ENCODE measurements around the gene CD2. TPM values are rescaled to one million over a fixed set of nuclear protein-coding genes. Genes with fewer than 3 reads are reported as not detected.
A peak's percentile ranks its signal among the peaks of the same experiment; 100 is the strongest.

The CD2 gene
- total RNA-seq, 1 experiment from 2014 or later = not detected

DNA sequence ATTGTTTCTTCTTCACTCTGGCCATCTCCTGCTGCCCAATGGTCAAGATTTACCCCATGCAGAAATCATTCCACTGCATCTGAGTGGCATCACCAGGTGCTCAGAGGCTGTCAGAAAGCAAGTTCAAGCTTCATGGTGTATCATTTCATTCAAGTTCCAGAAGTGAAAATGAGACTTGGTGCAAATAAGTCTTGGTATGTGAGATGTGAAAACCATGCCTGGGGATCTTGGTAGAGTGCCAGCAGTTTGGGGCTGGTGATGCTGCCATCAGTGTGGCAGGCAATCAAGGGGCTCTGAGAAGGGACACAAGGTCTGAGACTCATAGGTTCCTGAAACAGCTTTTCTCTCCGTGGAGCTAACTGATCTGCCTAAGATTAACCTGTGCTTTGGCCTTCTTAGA, 52.0 kb downstream of the CD2 start:
- Mint-ChIP-seq H3K27ac (ENCODE audit: low read depth, unreplicated experiment) (no peak overlapping the region), H3K27me3 (ENCODE audit: insufficient read depth, unreplicated experiment) (no peaks in the 10 kb centered on the region), H3K9me3 (ENCODE audit: unreplicated experiment) (no peaks in the 10 kb centered on the region), H3K4me1 (ENCODE audit: insufficient read depth, unreplicated experiment) (peaks cover 14% of the 10 kb centered on the region), H3K36me3 (ENCODE audit: insufficient read depth, unreplicated experiment) (no peaks in the 10 kb centered on the region), H3K4me3 (ENCODE audit: unreplicated experiment) (no peak overlapping the region)
- no TSS peak for BruUV-seq (replicated peaks)
- DNase-seq (ENCODE audit: unreplicated experiment) = no peak
- intact Hi-C loops (cut with micrococcal nuclease) = no loop called here
- TF ChIP-seq, protein P1, sequence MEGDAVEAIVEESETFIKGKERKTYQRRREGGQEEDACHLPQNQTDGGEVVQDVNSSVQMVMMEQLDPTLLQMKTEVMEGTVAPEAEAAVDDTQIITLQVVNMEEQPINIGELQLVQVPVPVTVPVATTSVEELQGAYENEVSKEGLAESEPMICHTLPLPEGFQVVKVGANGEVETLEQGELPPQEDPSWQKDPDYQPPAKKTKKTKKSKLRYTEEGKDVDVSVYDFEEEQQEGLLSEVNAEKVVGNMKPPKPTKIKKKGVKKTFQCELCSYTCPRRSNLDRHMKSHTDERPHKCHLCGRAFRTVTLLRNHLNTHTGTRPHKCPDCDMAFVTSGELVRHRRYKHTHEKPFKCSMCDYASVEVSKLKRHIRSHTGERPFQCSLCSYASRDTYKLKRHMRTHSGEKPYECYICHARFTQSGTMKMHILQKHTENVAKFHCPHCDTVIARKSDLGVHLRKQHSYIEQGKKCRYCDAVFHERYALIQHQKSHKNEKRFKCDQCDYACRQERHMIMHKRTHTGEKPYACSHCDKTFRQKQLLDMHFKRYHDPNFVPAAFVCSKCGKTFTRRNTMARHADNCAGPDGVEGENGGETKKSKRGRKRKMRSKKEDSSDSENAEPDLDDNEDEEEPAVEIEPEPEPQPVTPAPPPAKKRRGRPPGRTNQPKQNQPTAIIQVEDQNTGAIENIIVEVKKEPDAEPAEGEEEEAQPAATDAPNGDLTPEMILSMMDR (IDR thresholded peaks at IDR 0.05; ENCODE audit: unreplicated experiment) = no peak
- POLR2A ChIA-PET = no interaction called here
- CTCF ChIA-PET = no interaction called here

DNA sequence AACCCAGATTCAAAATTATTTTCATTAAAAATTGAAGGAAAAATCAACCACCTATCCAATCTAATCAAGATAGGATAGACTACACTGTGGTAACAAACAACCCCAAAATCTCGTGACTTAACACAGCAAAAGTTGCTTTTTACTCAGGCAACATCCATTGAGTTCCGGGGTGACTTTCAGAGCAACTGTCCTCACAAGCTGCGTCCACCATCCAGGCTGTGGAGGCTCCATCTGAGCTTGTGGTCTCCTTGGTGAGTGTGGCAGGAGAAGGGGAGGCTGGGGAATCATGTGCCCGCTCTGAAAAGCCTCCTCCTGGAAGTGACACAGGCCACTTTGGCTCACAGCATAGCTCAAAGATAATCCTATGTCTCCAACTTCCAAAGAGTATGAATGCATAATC, 52.4 kb downstream of the CD2 start:
- BruUV-seq (replicated peaks) = no TSS peak
- no peaks in the 10 kb centered on the region for H3K27me3 Mint-ChIP-seq (ENCODE audit: insufficient read depth, unreplicated experiment)
- H3K9me3 Mint-ChIP-seq (ENCODE audit: unreplicated experiment) = no peaks in the 10 kb centered on the region
- POLR2A ChIA-PET = interaction anchor here (0.6 to 0.7 kb wide), 2 partner anchors 36 to 69 kb away, joined by 3 read pairs; no protein-coding TSS in a partner anchor
- intact Hi-C loops (cut with micrococcal nuclease) = no loop called here
- no peaks in the 10 kb centered on the region for H3K36me3 Mint-ChIP-seq (ENCODE audit: insufficient read depth, unreplicated experiment)
- peaks cover 14% of the 10 kb centered on the region for H3K4me1 Mint-ChIP-seq (ENCODE audit: insufficient read depth, unreplicated experiment)
- CTCF ChIA-PET = no interaction called here
- DNase-seq (ENCODE audit: unreplicated experiment) = no peak
- TF ChIP-seq, protein P1 (IDR thresholded peaks at IDR 0.05; ENCODE audit: unreplicated experiment) = no peak
- H3K27ac Mint-ChIP-seq (ENCODE audit: low read depth, unreplicated experiment) = no peak overlapping the region
- no peak overlapping the region for H3K4me3 Mint-ChIP-seq (ENCODE audit: unreplicated experiment)

DNA sequence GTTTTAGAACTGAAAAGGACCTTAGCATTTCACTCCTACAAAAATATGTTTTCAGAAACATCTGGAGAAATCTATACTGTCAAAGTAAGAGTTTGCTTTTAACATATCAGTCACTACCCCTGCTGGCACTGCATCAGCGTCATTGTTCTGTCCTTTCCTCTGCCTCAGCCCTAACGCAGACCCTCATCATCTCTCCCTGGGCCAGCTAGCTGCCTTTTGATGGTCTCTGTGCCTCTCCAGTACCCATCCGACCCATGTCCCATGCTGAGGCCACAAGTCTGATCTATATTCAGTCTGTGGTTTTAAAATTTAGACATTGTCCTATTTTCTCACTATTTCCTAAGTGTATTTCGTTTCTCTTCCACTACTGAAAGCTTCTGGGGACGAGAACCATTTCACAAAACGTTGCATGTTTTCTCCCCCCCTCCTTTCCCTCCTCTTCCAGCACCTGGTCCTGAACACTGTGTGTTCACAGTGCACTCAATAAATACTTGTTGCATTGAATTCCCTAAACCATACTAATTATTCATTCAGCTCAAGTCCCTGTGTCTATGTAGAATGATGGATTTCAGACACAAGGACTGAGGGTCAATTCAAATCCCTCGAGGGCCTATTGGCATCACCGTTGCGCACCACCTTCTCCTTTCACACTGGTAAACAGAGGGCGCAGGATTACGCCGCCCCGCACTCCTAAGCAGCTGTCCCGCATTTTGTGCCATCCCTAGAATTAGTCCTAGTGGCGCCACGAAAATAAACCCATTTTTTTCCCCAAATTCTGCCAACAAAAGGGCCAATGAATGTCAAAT, 53.4 kb downstream of the CD2 start:
- ChIA-PET POLR2A (interaction anchor here (0.7 kb wide), 1 partner anchor 224 kb away, joined by 4 read pairs; no protein-coding TSS in a partner anchor), CTCF (interaction anchor here (0.6 kb wide), 1 partner anchor 147 kb away, joined by 3 read pairs; no protein-coding TSS in a partner anchor)
- no peak overlapping the region for H3K4me3 Mint-ChIP-seq (ENCODE audit: unreplicated experiment)
- intact Hi-C loops (cut with micrococcal nuclease) = no loop called here
- TF ChIP-seq, protein P1 (IDR thresholded peaks at IDR 0.05; ENCODE audit: unreplicated experiment) = no peak
- H3K4me1 Mint-ChIP-seq (ENCODE audit: insufficient read depth, unreplicated experiment) = peaks cover 14% of the 10 kb centered on the region
- no TSS peak for BruUV-seq (replicated peaks)
- H3K27ac Mint-ChIP-seq (ENCODE audit: low read depth, unreplicated experiment) = no peak overlapping the region
- no peaks in the 10 kb centered on the region for H3K36me3 Mint-ChIP-seq (ENCODE audit: insufficient read depth, unreplicated experiment)
- no peaks in the 10 kb centered on the region for H3K27me3 Mint-ChIP-seq (ENCODE audit: insufficient read depth, unreplicated experiment)
- H3K9me3 Mint-ChIP-seq (ENCODE audit: unreplicated experiment) = peaks cover 5% of the 10 kb centered on the region
- no peak for DNase-seq (ENCODE audit: unreplicated experiment)

DNA sequence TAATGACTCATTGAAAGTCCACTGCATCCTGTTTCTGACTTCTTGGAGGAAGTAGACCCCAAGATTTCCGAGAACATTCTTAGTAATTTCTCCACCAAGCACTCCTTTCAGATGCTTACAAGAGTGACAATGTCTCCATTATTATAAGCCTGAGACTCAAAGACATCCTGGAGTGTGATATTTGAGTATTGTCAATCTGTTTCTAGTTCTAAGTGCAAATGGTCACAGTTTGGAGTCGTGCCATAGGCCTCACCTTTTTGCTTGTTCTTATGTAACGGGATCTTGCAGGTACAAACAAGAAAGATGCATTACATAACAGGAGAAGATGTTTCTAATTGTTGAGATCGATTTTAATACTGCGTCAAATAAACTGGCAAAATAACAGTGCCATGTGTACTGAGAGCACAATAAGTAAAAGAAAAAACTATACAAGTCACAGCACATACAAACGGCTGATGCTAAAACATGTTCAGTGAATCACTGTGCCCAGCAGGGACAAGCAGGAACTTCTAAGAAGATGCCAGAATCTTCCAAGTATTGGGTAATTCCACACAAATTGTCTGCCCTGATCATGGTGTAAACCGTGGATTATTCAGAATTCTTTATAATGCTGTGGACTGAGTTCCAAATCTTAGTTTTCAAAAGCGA, 54.1 kb downstream of the CD2 start:
- POLR2A ChIA-PET = interaction anchor here (0.7 to 1.3 kb wide), 3 partner anchors 44 to 224 kb away, joined by 3 to 4 read pairs (median 4); no protein-coding TSS in a partner anchor
- H3K4me3 Mint-ChIP-seq (ENCODE audit: unreplicated experiment) = no peak overlapping the region
- TF ChIP-seq, protein P1 (IDR thresholded peaks at IDR 0.05; ENCODE audit: unreplicated experiment) = no peak
- no peaks in the 10 kb centered on the region for H3K27me3 Mint-ChIP-seq (ENCODE audit: insufficient read depth, unreplicated experiment)
- intact Hi-C loops (cut with micrococcal nuclease) = no loop called here
- H3K4me1 Mint-ChIP-seq (ENCODE audit: insufficient read depth, unreplicated experiment) = peaks cover 14% of the 10 kb centered on the region
- H3K36me3 Mint-ChIP-seq (ENCODE audit: insufficient read depth, unreplicated experiment) = no peaks in the 10 kb centered on the region
- CTCF ChIA-PET = interaction anchor here (0.6 to 1.0 kb wide), 4 partner anchors 15 to 148 kb away, joined by 3 to 5 read pairs (median 3); no protein-coding TSS in a partner anchor
- no peak overlapping the region for H3K27ac Mint-ChIP-seq (ENCODE audit: low read depth, unreplicated experiment)
- peak; percentile 55 for DNase-seq (ENCODE audit: unreplicated experiment)
- BruUV-seq (replicated peaks) = no TSS peak
- peaks cover 8% of the 10 kb centered on the region for H3K9me3 Mint-ChIP-seq (ENCODE audit: unreplicated experiment)
